H9 (cell line): ENCODE measurements around the gene KDM3A. TPM values are rescaled to one million over a fixed set of nuclear protein-coding genes. Genes with fewer than 3 reads are reported as not detected.

ENCODE experiments used
- DNase-seq: peaks from one replicate; pipeline ENCODE4 v3.0.0-alpha.2; 2017
- H2AFZ ChIP-seq: one replicate; pipeline ENCODE4 v1.6.1; 2013; ENCODE audit warnings: mild to moderate bottlenecking, low read length, control low read depth, moderate library complexity
- H2AK5ac ChIP-seq: 2 replicates; pipeline ENCODE4 v1.6.1; 2013; ENCODE audit warnings: low read length, control low read depth, mixed read lengths; ENCODE audit not compliant: insufficient read length
- H2BK120ac ChIP-seq: one replicate; pipeline ENCODE4 v1.6.1; 2013; ENCODE audit warnings: low read depth, mild to moderate bottlenecking, low read length, control low read depth, inconsistent platforms; ENCODE audit not compliant: poor library complexity, severe bottlenecking
- H2BK12ac ChIP-seq: 2 replicates; pipeline ENCODE4 v1.6.1; 2013; ENCODE audit warnings: low read length, control low read depth, mixed read lengths, low read depth; ENCODE audit not compliant: insufficient read length
- H2BK15ac ChIP-seq: 2 replicates; pipeline ENCODE4 v1.6.1; 2013; ENCODE audit warnings: low read depth, low read length, control low read depth
- H2BK20ac ChIP-seq: one replicate; pipeline ENCODE4 v1.6.1; 2013; ENCODE audit warnings: low read depth, mild to moderate bottlenecking, low read length, control low read depth, inconsistent platforms; ENCODE audit not compliant: poor library complexity, severe bottlenecking
- H2BK5ac ChIP-seq: 2 replicates; pipeline ENCODE4 v1.6.1; 2013; ENCODE audit warnings: low read length, control low read depth, mixed read lengths; ENCODE audit not compliant: insufficient read length
- H3K14ac ChIP-seq: 2 replicates; pipeline ENCODE4 v1.6.1; 2013; ENCODE audit warnings: low read length, control low read depth; ENCODE audit not compliant: insufficient read depth
- H3K18ac ChIP-seq: 2 replicates; pipeline ENCODE4 v1.6.1; 2013; ENCODE audit warnings: low read depth, mild to moderate bottlenecking, mixed read lengths, low read length, control low read depth; ENCODE audit not compliant: insufficient read length
- H3K23ac ChIP-seq: 2 replicates; pipeline ENCODE4 v1.6.1; 2013; ENCODE audit warnings: low read length, control low read depth, mixed read lengths, low read depth; ENCODE audit not compliant: insufficient read length
- H3K23me2 ChIP-seq: 2 replicates; pipeline ENCODE4 v1.6.1; 2013; ENCODE audit warnings: low read depth, mild to moderate bottlenecking, mixed read lengths, low read length, control low read depth; ENCODE audit not compliant: insufficient read length, poor library complexity, severe bottlenecking
- H3K27ac ChIP-seq: 2 replicates; pipeline ENCODE4 v1.5.1; 2013; ENCODE audit warnings: low read length, control low read depth, mixed read lengths, low read depth; ENCODE audit not compliant: insufficient read length
- H3K27me3 ChIP-seq: 2 replicates; pipeline ENCODE4 v1.6.1; 2013; ENCODE audit warnings: low read length, control low read depth, inconsistent platforms; ENCODE audit not compliant: insufficient read depth
- H3K4ac ChIP-seq: 2 replicates; pipeline ENCODE4 v1.6.1; 2013; ENCODE audit warnings: low read depth, mild to moderate bottlenecking, control low read depth, inconsistent platforms, low read length, moderate library complexity
- H3K4me1 ChIP-seq: 2 replicates; pipeline ENCODE4 v1.6.1; 2013; ENCODE audit warnings: low read length, control low read depth, inconsistent platforms; ENCODE audit not compliant: insufficient read depth
- H3K4me2 ChIP-seq: 2 replicates; pipeline ENCODE4 v1.6.1; 2013; ENCODE audit warnings: low read length, control low read depth, mixed read lengths; ENCODE audit not compliant: insufficient read length, insufficient read depth
- H3K56ac ChIP-seq: 2 replicates; pipeline ENCODE4 v1.6.1; 2013; ENCODE audit warnings: low read depth, mild to moderate bottlenecking, mixed read lengths, low read length, control low read depth; ENCODE audit not compliant: insufficient read length
- H3K79me1 ChIP-seq: 2 replicates; pipeline ENCODE4 v1.6.1; 2013; ENCODE audit warnings: low read depth, mild to moderate bottlenecking, moderate library complexity, low read length, control low read depth, inconsistent platforms; ENCODE audit not compliant: insufficient read depth, poor library complexity, severe bottlenecking
- H3K79me2 ChIP-seq: 2 replicates; pipeline ENCODE4 v1.6.1; 2013; ENCODE audit warnings: low read length, control low read depth, inconsistent platforms; ENCODE audit not compliant: insufficient read depth
- H3K9ac ChIP-seq: 2 replicates; pipeline ENCODE4 v1.6.1; 2013; ENCODE audit warnings: low read length, control low read depth, mixed read lengths; ENCODE audit not compliant: insufficient read length; ENCODE audit errors: extremely low read depth
- H3K9me3 ChIP-seq: one replicate; pipeline ENCODE4 v1.6.1; 2013; ENCODE audit warnings: low read depth, low read length, inconsistent platforms; ENCODE audit not compliant: control insufficient read depth
- H3T11ph ChIP-seq: one replicate; pipeline ENCODE4 v1.6.1; 2013; ENCODE audit warnings: mild to moderate bottlenecking, low read length, control low read depth, inconsistent platforms
- H4K20me1 ChIP-seq: one replicate; pipeline ENCODE4 v1.6.1; 2013; ENCODE audit not compliant: control insufficient read depth, insufficient read length, insufficient read depth
- H4K5ac ChIP-seq: 2 replicates; pipeline ENCODE4 v1.6.1; 2013; ENCODE audit warnings: low read depth, mild to moderate bottlenecking, mixed read lengths, low read length, control low read depth; ENCODE audit not compliant: insufficient read length
- H4K8ac ChIP-seq: replicated peaks from 2 replicates; pipeline ENCODE4 v1.6.1; 2013; ENCODE audit warnings: low read length, control low read depth, mixed read lengths, low read depth; ENCODE audit not compliant: insufficient read length
- H4K91ac ChIP-seq: 2 replicates; pipeline ENCODE4 v1.6.1; 2013; ENCODE audit warnings: low read depth, mild to moderate bottlenecking, moderate library complexity, mixed read lengths, low read length, control low read depth; ENCODE audit not compliant: insufficient read length
- H3K27ac Mint-ChIP-seq, 3 experiments: 2 replicates in 2 of 3; 3 replicates in 1 of 3; pipeline ENCODE4 v1.8.0; 2020 to 2021; ENCODE audit warnings: mixed read lengths in 3 of 3, mild to moderate bottlenecking in 1 of 3, moderate library complexity in 1 of 3
- H3K27me3 Mint-ChIP-seq: 2 replicates; pipeline ENCODE4 v1.8.0; 2021; ENCODE audit warnings: low read depth, mild to moderate bottlenecking, moderate library complexity, mixed read lengths
- H3K36me3 Mint-ChIP-seq, 3 experiments: 2 replicates in 2 of 3; 3 replicates in 1 of 3; pipeline ENCODE4 v1.8.0; 2020 to 2021; ENCODE audit warnings: low read depth in 3 of 3, mixed read lengths in 3 of 3; ENCODE audit not compliant: insufficient read depth in 1 of 3
- H3K4me1 Mint-ChIP-seq, 2 experiments: 2 replicates each; pipeline ENCODE4 v1.8.0; 2020; ENCODE audit warnings: mixed read lengths in 2 of 2
- H3K4me3 Mint-ChIP-seq, 2 experiments: 2 replicates in 1 of 2; 3 replicates in 1 of 2; pipeline ENCODE4 v1.8.0; 2020 to 2021; ENCODE audit warnings: mild to moderate bottlenecking in 2 of 2, mixed read lengths in 2 of 2, moderate library complexity in 1 of 2
- H3K9me3 Mint-ChIP-seq, 2 experiments: 2 replicates in 1 of 2; 3 replicates in 1 of 2; pipeline ENCODE4 v1.8.0; 2020; ENCODE audit warnings: mild to moderate bottlenecking in 2 of 2, mixed read lengths in 2 of 2, moderate library complexity in 1 of 2
- CTCF ChIP-seq: fragments of 200-600 bp; sonication (generic); conservative IDR thresholded peaks from 3 replicates; pipeline ENCODE4 v1.8.0; 2021; ENCODE audit warnings: antibody characterized with exemption, mild to moderate bottlenecking
- WGBS: extraction: QIAGEN DNeasy Blood & Tissue Kit; methylation state at CpG from one replicate; pipeline ENCODE4 v1.1.7; 2013; ENCODE audit warnings: missing lambda C conversion rate, low lambda C conversion rate, mixed read lengths; ENCODE audit not compliant: insufficient read length; ENCODE audit errors: extremely low coverage; 5-methylcytosine and 5-hydroxymethylcytosine counted together
- total RNA-seq: library from RNA; stranded (reverse); gene quantifications from 2 replicates; pipeline ENCODE4 v1.2.1, GENCODE V29; 2021

KDM3A gene
- total RNA-seq, 1 experiment from 2014 or later: 28.1 TPM

- Mint-ChIP-seq H3K4me1 (peaks cover 0 to 2% of the 10 kb centered on the region in 2 experiments; a peak in 1 of 4 replicates), H3K9me3 (peaks cover 40 to 44% of the 10 kb centered on the region in 2 experiments), H3K4me3 (no peak overlapping the region), H3K27ac (no peak overlapping the region), H3K36me3 (peaks cover 48 to 57% (median 52%) of the 10 kb centered on the region in 3 experiments), H3K27me3 (peaks cover 4% of the 10 kb centered on the region)
- H3K79me1 ChIP-seq: no peaks in the 10 kb centered on the region
- H3K27ac ChIP-seq: no peak overlapping the region
- no peaks in the 10 kb centered on the region for H3K4me1 ChIP-seq
- H3K18ac ChIP-seq: no peak overlapping the region
- no CpG with 5 or more reads among the region's 2 CpGs for WGBS
- no peak for DNase-seq
- no peak overlapping the region for H3K4ac ChIP-seq
- H3K14ac ChIP-seq: no peak overlapping the region
- no peak overlapping the region for H3T11ph ChIP-seq
- H3K9ac ChIP-seq: no peak overlapping the region
- H2BK12ac ChIP-seq: no peak overlapping the region
- H3K27me3 ChIP-seq: no peaks in the 10 kb centered on the region
- H2AK5ac ChIP-seq: no peak overlapping the region
- H4K91ac ChIP-seq: no peak overlapping the region
- H3K4me2 ChIP-seq: no peak overlapping the region
- no peak overlapping the region for H2AFZ ChIP-seq
- H2BK5ac ChIP-seq: no peak overlapping the region
- H2BK15ac ChIP-seq: no peak overlapping the region
- no peaks in the 10 kb centered on the region for H3K79me2 ChIP-seq
- no peak overlapping the region for H2BK120ac ChIP-seq
- peaks cover 14% of the 10 kb centered on the region for H3K9me3 ChIP-seq
- H4K8ac ChIP-seq: no peak overlapping the region
- no peak overlapping the region for H2BK20ac ChIP-seq
- H3K23ac ChIP-seq: no peak overlapping the region
- H4K5ac ChIP-seq: no peak overlapping the region
- no peak for TF ChIP-seq CTCF
- no peaks in the 10 kb centered on the region for H4K20me1 ChIP-seq
- H3K56ac ChIP-seq: no peak overlapping the region
- H3K23me2 ChIP-seq: no peaks in the 10 kb centered on the region
These were observed 100.2 kb downstream of the KDM3A start for GRCh38 chr2:86541334-86541733.

Other genes starting within 250 kb of the KDM3A start
- 112 and 116 TPM in 2 replicates for gene IMMT, start 245.9 kb upstream of the KDM3A start, total RNA-seq
- gene MRPL35, start 241.9 kb upstream of the KDM3A start, total RNA-seq: 43.5 and 47.5 TPM in 2 replicates
- 0.66 and 1.3 TPM in 2 replicates for gene REEP1, start 103.7 kb upstream of the KDM3A start, total RNA-seq
- gene CHMP3, start 122.1 kb downstream of the KDM3A start, total RNA-seq: 27.5 and 28.8 TPM in 2 replicates
- 6.8 and 7.1 TPM in 2 replicates for gene RNF103, start 182.5 kb downstream of the KDM3A start, total RNA-seq